Measurements from ENCODE around the gene NARS2.

- TF ChIP-seq CTCF (IDR thresholded peaks at IDR 0.05; ENCODE audit: insufficient read depth, low read length, poor library complexity, severe bottlenecking), result no peak
- no peak for TF ChIP-seq EZH2phosphoT487 (conservative IDR thresholded peaks at IDR 0.05; ENCODE audit: low read length)
Measured at GRCh38 chr11:78453140-78453935, 121.3 kb downstream of the NARS2 start.

Data from SU-DHL-6 (cell line).